MCF 10A (cell line): ENCODE results near the gene SRCIN1. TPM values are rescaled to one million over a fixed set of nuclear protein-coding genes. Genes with fewer than 3 reads are reported as not detected.

Source experiments
- Bru-seq: library from RNA; stranded (reverse); fragments of 400-500 nt; gene quantifications from one replicate; lab custom pipeline; 2021; lab: Mats Ljungman, UMichigan
- BruChase-seq, 2 experiments: library from RNA; stranded (reverse); fragments of 400-500 nt; gene quantifications; one replicate each; lab custom pipeline; 2021; lab: Mats Ljungman, UMichigan
- BruUV-seq: library from RNA; stranded (reverse); fragments of 400-500 nt; replicated peaks from 2 replicates; lab custom pipeline; 2021; lab: Mats Ljungman, UMichigan
- CTCF ChIA-PET: fragments of 300-600 bp; sonication (Branson Sonifier 250); formaldehyde crosslinking; extraction: SDS; loops from one replicate; lab custom pipeline; 2021; ENCODE audit warnings: antibody characterized with exemption, inconsistent platforms; lab: Yijun Ruan, JAX
- POLR2A ChIA-PET: fragments of 300-600, 350-650 bp; sonication (Branson Sonifier 250); formaldehyde crosslinking; extraction: SDS; loops from one replicate; lab custom pipeline; 2020; ENCODE audit warnings: antibody characterized with exemption, inconsistent platforms; lab: Yijun Ruan, JAX
- DNase-seq: peaks from one replicate; pipeline ENCODE4 v3.0.0-alpha.2; 2018; ENCODE audit not compliant: unreplicated experiment
- H3K27ac Mint-ChIP-seq: one replicate; pipeline ENCODE4 v1.8.0; 2022; ENCODE audit warnings: mild to moderate bottlenecking, low read depth, mixed read lengths; ENCODE audit not compliant: unreplicated experiment
- H3K27me3 Mint-ChIP-seq: one replicate; pipeline ENCODE4 v1.8.0; 2022; ENCODE audit warnings: mixed read lengths; ENCODE audit not compliant: insufficient read depth, unreplicated experiment
- H3K36me3 Mint-ChIP-seq: one replicate; pipeline ENCODE4 v1.8.0; 2022; ENCODE audit warnings: mild to moderate bottlenecking, moderate library complexity, mixed read lengths; ENCODE audit not compliant: insufficient read depth, unreplicated experiment
- H3K4me1 Mint-ChIP-seq: one replicate; pipeline ENCODE4 v1.8.0; 2022; ENCODE audit warnings: mixed read lengths; ENCODE audit not compliant: insufficient read depth, unreplicated experiment
- H3K4me3 Mint-ChIP-seq: one replicate; pipeline ENCODE4 v1.8.0; 2022; ENCODE audit warnings: mild to moderate bottlenecking, moderate library complexity, mixed read lengths; ENCODE audit not compliant: unreplicated experiment
- H3K9me3 Mint-ChIP-seq: one replicate; pipeline ENCODE4 v1.8.0; 2022; ENCODE audit warnings: mixed read lengths; ENCODE audit not compliant: unreplicated experiment
- CTCF ChIP-seq: fragments of 200-600 bp; IDR thresholded peaks from one replicate; pipeline ENCODE4 v1.8.0; 2022; ENCODE audit warnings: antibody characterized with exemption, mild to moderate bottlenecking; ENCODE audit not compliant: unreplicated experiment
- intact Hi-C: fragments of 100-400 bp; cut with micrococcal nuclease; formaldehyde crosslinking; loops from 2 replicates; pipeline ENCODE4 v1.14.1; 2022
- long read RNA-seq: library from polyadenylated mRNA; stranded (forward); transcript quantifications from one replicate; pipeline ENCODE4 v2.0.0, GENCODE V29; 2022
- total RNA-seq: library from RNA; stranded (reverse); gene quantifications from 2 replicates; pipeline ENCODE4 v1.2.3, GENCODE V29; 2022

Gene SRCIN1, protein sequence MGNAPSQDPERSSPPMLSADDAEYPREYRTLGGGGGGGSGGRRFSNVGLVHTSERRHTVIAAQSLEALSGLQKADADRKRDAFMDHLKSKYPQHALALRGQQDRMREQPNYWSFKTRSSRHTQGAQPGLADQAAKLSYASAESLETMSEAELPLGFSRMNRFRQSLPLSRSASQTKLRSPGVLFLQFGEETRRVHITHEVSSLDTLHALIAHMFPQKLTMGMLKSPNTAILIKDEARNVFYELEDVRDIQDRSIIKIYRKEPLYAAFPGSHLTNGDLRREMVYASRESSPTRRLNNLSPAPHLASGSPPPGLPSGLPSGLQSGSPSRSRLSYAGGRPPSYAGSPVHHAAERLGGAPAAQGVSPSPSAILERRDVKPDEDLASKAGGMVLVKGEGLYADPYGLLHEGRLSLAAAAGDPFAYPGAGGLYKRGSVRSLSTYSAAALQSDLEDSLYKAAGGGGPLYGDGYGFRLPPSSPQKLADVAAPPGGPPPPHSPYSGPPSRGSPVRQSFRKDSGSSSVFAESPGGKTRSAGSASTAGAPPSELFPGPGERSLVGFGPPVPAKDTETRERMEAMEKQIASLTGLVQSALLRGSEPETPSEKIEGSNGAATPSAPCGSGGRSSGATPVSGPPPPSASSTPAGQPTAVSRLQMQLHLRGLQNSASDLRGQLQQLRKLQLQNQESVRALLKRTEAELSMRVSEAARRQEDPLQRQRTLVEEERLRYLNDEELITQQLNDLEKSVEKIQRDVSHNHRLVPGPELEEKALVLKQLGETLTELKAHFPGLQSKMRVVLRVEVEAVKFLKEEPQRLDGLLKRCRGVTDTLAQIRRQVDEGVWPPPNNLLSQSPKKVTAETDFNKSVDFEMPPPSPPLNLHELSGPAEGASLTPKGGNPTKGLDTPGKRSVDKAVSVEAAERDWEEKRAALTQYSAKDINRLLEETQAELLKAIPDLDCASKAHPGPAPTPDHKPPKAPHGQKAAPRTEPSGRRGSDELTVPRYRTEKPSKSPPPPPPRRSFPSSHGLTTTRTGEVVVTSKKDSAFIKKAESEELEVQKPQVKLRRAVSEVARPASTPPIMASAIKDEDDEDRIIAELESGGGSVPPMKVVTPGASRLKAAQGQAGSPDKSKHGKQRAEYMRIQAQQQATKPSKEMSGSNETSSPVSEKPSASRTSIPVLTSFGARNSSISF
- total RNA-seq, result 5.7 and 8.6 TPM in 2 replicates
- Bru-seq, nascent RNA, result percentile 30 among the genes with signal in this experiment
- percentile 32 among the genes with signal in this experiment for BruChase-seq, experiment 1, labeled RNA remaining after a 6-hour chase
- BruChase-seq, experiment 2, labeled RNA remaining after a 2-hour chase, result percentile 30 among the genes with signal in this experiment
- long read RNA-seq, partial matches to known transcripts, result 0 of 3 reads
- long read RNA-seq, other reads (novel, unspliced or antisense), result 3 of 3 reads

DNA sequence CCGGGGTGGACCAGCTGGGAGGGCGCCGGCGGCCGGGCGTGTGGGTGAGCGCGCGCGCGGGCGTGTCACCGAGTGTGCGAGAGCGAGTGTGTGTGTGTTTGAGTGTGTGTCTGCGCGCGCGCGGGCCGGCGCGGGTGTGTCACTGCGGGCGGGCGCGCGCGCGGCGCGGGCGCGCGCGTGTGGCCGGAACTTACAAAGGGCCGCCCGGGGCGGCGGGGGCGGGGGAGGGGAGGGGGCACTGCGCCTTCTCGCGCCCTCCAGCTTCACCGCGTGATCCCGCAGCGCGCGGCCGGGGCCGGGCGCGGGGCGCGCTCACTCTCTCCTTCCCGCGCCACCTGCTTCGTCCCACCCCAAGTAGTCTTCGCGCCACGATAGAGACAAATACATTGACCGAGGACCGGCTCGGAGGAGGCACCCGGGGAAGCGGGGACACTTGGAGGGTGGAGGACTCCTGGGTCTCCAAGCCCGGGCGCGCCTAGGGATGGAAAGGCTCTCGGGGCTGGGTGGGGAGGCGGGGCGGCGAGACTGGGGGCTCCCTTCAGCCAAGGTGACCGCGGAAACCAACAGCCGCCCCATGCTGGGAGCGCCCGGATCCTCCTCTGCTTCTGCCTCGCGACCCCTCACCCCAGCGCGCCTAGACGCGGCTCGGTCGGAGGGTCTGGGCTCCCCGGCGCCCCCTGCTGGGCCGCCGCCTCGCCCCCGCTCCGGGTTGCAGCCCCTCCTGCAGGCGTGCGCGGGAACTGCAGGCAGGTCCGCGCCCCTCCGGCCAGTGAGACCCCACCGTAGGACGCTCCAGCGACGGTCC, at the start of gene SRCIN1:
SRCIN1 (minus strand) TSS at position 112 of the 805 bp plus-strand sequence. CDS start 247 bp downstream, outside the sequence.
- H3K4me1 Mint-ChIP-seq, result no peaks in the 10 kb centered on the region
- CTCF ChIA-PET, result interaction anchor here (0.7 to 1.1 kb wide), 5 partner anchors 9 to 56 kb away, joined by 3 to 6 read pairs (median 4); no protein-coding TSS in a partner anchor
- H3K27ac Mint-ChIP-seq, result no peak within 1 kb of the TSS
- intact Hi-C loops, result no loop called here
- H3K4me3 Mint-ChIP-seq, result peak within 1 kb of the TSS; percentile 66
- BruUV-seq, result no TSS peak
- TF ChIP-seq CTCF, result peak; percentile 99
- peaks cover 40% of the 10 kb centered on the region for H3K27me3 Mint-ChIP-seq
- DNase-seq, result peak; percentile 29
- POLR2A ChIA-PET, result no interaction called here
- no peaks in the 10 kb centered on the region for H3K9me3 Mint-ChIP-seq
- H3K36me3 Mint-ChIP-seq, result no peaks in the 10 kb centered on the region

GRCh38 chr17:38654411-38655398, 49.0 kb upstream of the SRCIN1 start:
- ChIA-PET CTCF (interaction anchor here (2.2 to 2.7 kb wide), 2 partner anchors 8 to 12 kb away, joined by 12 to 15 read pairs; no protein-coding TSS in a partner anchor), POLR2A (interaction anchor here (0.5 to 0.7 kb wide), 2 partner anchors 377 to 405 kb away, joined by 3 read pairs; no protein-coding TSS in a partner anchor)
- H3K27me3 Mint-ChIP-seq, result peaks cover 26% of the 10 kb centered on the region
- no TSS peak for BruUV-seq
- no peak overlapping the region for H3K27ac Mint-ChIP-seq
- intact Hi-C loops, result no loop called here
- no peaks in the 10 kb centered on the region for H3K9me3 Mint-ChIP-seq
- TF ChIP-seq CTCF, result no peak
- H3K4me1 Mint-ChIP-seq, result no peaks in the 10 kb centered on the region
- H3K36me3 Mint-ChIP-seq, result no peaks in the 10 kb centered on the region
- no peak overlapping the region for H3K4me3 Mint-ChIP-seq
- DNase-seq, result no peak

DNA sequence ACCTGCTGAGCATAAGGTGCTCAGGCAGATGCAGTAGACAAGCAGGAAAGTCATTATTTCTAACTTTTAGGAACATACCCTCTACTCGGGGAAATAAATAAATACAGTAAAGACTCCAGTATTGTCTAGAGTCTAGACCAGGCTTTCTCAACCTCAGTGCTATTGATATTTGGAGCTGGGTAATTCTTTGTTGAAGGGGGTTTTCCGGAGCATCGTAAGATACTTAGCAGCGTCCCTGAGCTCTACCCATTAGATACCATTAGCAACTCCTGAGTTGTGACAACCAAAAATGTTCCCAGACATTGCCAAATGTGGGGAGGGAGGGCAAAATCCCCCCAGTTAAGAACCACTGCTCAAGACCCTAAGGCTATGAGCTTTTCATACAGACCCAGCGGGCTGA, 47.9 kb upstream of the SRCIN1 start:
- no peaks in the 10 kb centered on the region for H3K9me3 Mint-ChIP-seq
- peaks cover 22% of the 10 kb centered on the region for H3K27me3 Mint-ChIP-seq
- no peak overlapping the region for H3K27ac Mint-ChIP-seq
- BruUV-seq, result no TSS peak
- H3K4me1 Mint-ChIP-seq, result no peaks in the 10 kb centered on the region
- ChIA-PET CTCF (interaction anchor here (1.0 to 2.2 kb wide), 2 partner anchors 9 to 13 kb away, joined by 6 to 12 read pairs; no protein-coding TSS in a partner anchor), POLR2A (no interaction called here)
- no peaks in the 10 kb centered on the region for H3K36me3 Mint-ChIP-seq
- intact Hi-C loops, result no loop called here
- no peak for DNase-seq
- no peak for TF ChIP-seq CTCF
- no peak overlapping the region for H3K4me3 Mint-ChIP-seq
